Body of pancreas (tissue), 4 donors: Measurements from ENCODE around the gene PIP5K1B. TPM values are rescaled to one million over a fixed set of nuclear protein-coding genes. Genes with fewer than 3 reads are reported as not detected.

Experiments
- ATAC-seq: fragments of 150-250 bp; one replicate; pipeline ENCODE4 v1.9.1; 2016
- DNase-seq, 4 donors: peaks; one replicate each; pipeline ENCODE4 v3.0.0-alpha.2; 2019
- H3K27ac ChIP-seq, 4 donors: fragments of 200-600 bp; sonication (generic); 1 replicate in 3 of 4; 2 replicates in 1 of 4; pipeline versions ENCODE4 v1.5.1 to v1.6.1; 2016 to 2019; ENCODE audit warnings: mild to moderate bottlenecking in 1 of 4, mixed read lengths in 1 of 4, moderate library complexity in 1 of 4
- H3K27me3 ChIP-seq, 2 donors: fragments of 200-600 bp; sonication (generic); one replicate each; pipeline ENCODE4 v1.6.0; 2016; ENCODE audit warnings: mild to moderate bottlenecking in 1 of 2
- H3K36me3 ChIP-seq, 2 donors: fragments of 200-600 bp; sonication (generic); replicated peaks in 1 of 2; 2 replicates each; pipeline ENCODE4 v1.5.1; 2016; ENCODE audit warnings: low read depth in 2 of 2; ENCODE audit not compliant: insufficient read depth in 1 of 2
- H3K4me1 ChIP-seq: fragments of 200-600 bp; sonication (generic); one replicate; pipeline ENCODE4 v1.6.0; 2016
- H3K4me3 ChIP-seq, 2 donors: fragments of 200-600 bp; sonication (generic); 1 replicate in 1 of 2; 2 replicates in 1 of 2; pipeline ENCODE4 v1.5.1; 2016 to 2019
- H3K9me3 ChIP-seq, 3 donors: fragments of 200-600 bp; sonication (generic); 1 replicate in 2 of 3; 2 replicates in 1 of 3; pipeline ENCODE4 v1.5.1; 2016
- CTCF ChIP-seq, 7 experiments: fragments of 450-650 bp in 4 of 7; fragments of 200-600 bp in 3 of 7; sonication (generic) in 3 of 7; IDR thresholded peaks; one replicate each; pipeline ENCODE4 v1.5.1; 2016 to 2019; ENCODE audit warnings: antibody characterized with exemption in 7 of 7
- POLR2A ChIP-seq, 3 donors: fragments of 450-650 bp; IDR thresholded peaks; one replicate each; pipeline ENCODE4 v1.6.1; 2016; ENCODE audit warnings: antibody characterized with exemption in 3 of 3, mild to moderate bottlenecking in 2 of 3
- WGBS, 2 donors: methylation state at CpG; one replicate each; pipeline ENCODE4 v1.1.5; 2017; 5-methylcytosine and 5-hydroxymethylcytosine counted together
- intact Hi-C: fragments of 100-400 bp; cut with DNase I; formaldehyde crosslinking; loops from one replicate; pipeline ENCODE4 v1.15.1; 2023
- small RNA-seq: library from RNA; depleted of rRNA; stranded (forward); fragments of <200 nt; gene quantifications from one replicate; pipeline ENCODE3, GENCODE V24; 2016
- total RNA-seq, 2 donors: library from RNA; depleted of rRNA; stranded (reverse); fragments of >200 nt; gene quantifications; one replicate each; pipeline ENCODE4 v1.1.0, GENCODE V29; 2016

PIP5K1B gene
- total RNA-seq, 2 donors from 2014 or later = 3.6 to 7.8 TPM

GRCh38 chr9:69056191-69056815 lies 351.3 kb downstream of the PIP5K1B start:
- no peaks in the 10 kb centered on the region for H3K4me1 ChIP-seq
- 81 to 89% methylated on average over 4 of the region's 4 CpGs for WGBS, 2 donors
- intact Hi-C loops = no loop called here
- ATAC-seq = no peak
- TF ChIP-seq CTCF (IDR thresholded peaks at IDR 0.05) (no peak), POLR2A (IDR thresholded peaks at IDR 0.05) (no peak)
- no peak overlapping the region for H3K27ac ChIP-seq
- DNase-seq = no peak
- H3K4me3 ChIP-seq = no peak overlapping the region
- H3K36me3 ChIP-seq = no peaks in the 10 kb centered on the region
- H3K27me3 ChIP-seq = no peaks in the 10 kb centered on the region
- no peaks in the 10 kb centered on the region for H3K9me3 ChIP-seq

GRCh38 chr9:69058101-69058500 lies 353.1 kb downstream of the PIP5K1B start:
- H3K27ac ChIP-seq = no peak overlapping the region
- no peaks in the 10 kb centered on the region for H3K36me3 ChIP-seq
- H3K27me3 ChIP-seq = no peaks in the 10 kb centered on the region
- no peak for DNase-seq
- no peaks in the 10 kb centered on the region for H3K9me3 ChIP-seq
- no peak overlapping the region for H3K4me3 ChIP-seq
- 96 to 100% methylated on average over 2 of the region's 2 CpGs for WGBS, 2 donors
- TF ChIP-seq POLR2A (IDR thresholded peaks at IDR 0.05) (no peak), CTCF (IDR thresholded peaks at IDR 0.05) (no peak)
- ATAC-seq = no peak
- no peaks in the 10 kb centered on the region for H3K4me1 ChIP-seq
- intact Hi-C loops = no loop called here

Small RNA genes lying within 50 kb of the gene (small RNA-seq; reads per million reads assigned to genes)
- not detected for gene RNU6-820P

Other genes starting within 250 kb of the PIP5K1B start
- gene TMEM252, start 164.4 kb upstream of the PIP5K1B start, total RNA-seq = not detected